ENCODE measurements around the gene ZSCAN21. TPM values are rescaled to one million over a fixed set of nuclear protein-coding genes. Genes with fewer than 3 reads are reported as not detected.

The ZSCAN21 gene
- polyA plus RNA-seq, 3 donors: 1.5 to 4.6 (median 4.4) TPM

GRCh38 chr7:100106633-100107032 is 57.1 kb downstream of the ZSCAN21 start:
- H4K20me1 ChIP-seq (ENCODE audit: insufficient read depth, low read length): no peaks in the 10 kb centered on the region
- peaks cover 9 to 11% of the 10 kb centered on the region in 2 donors for H3K4me1 ChIP-seq (ENCODE audit: control insufficient read depth in 1 of 2, insufficient read depth in 2 of 2, low read length in 2 of 2)
- H3K36me3 ChIP-seq (replicated peaks in 1 of 2; ENCODE audit: control insufficient read depth in 1 of 2, insufficient read depth in 2 of 2, low read length in 2 of 2): peaks cover 55 to 81% of the 10 kb centered on the region in 2 donors
- no peaks in the 10 kb centered on the region for H3K9me3 ChIP-seq (replicated peaks in 1 of 2; ENCODE audit: control insufficient read depth in 1 of 2, insufficient read depth in 1 of 2, low read length in 2 of 2)
- intact Hi-C loops (cut with micrococcal nuclease): no loop called here
- peak overlapping the region in 1 of 7 donors; percentile 43 for H3K27ac Mint-ChIP-seq
- WGBS (ENCODE audit: insufficient coverage): 94% methylated on average over 14 of the region's 17 CpGs
- no peak overlapping the region for H2AFZ ChIP-seq (ENCODE audit: insufficient read depth, low read depth, low read length, poor library complexity, severe bottlenecking)
- H3K4me3 ChIP-seq (replicated peaks in 1 of 3; ENCODE audit: low read depth in 2 of 3, low read length in 3 of 3): no peak overlapping the region
- no peak for DNase-seq
- H3K27me3 Mint-ChIP-seq (ENCODE audit: low read depth in 3 of 3): peaks cover 0 to 2% (median under 1%) of the 10 kb centered on the region in 3 donors
- TF ChIP-seq, protein P1, sequence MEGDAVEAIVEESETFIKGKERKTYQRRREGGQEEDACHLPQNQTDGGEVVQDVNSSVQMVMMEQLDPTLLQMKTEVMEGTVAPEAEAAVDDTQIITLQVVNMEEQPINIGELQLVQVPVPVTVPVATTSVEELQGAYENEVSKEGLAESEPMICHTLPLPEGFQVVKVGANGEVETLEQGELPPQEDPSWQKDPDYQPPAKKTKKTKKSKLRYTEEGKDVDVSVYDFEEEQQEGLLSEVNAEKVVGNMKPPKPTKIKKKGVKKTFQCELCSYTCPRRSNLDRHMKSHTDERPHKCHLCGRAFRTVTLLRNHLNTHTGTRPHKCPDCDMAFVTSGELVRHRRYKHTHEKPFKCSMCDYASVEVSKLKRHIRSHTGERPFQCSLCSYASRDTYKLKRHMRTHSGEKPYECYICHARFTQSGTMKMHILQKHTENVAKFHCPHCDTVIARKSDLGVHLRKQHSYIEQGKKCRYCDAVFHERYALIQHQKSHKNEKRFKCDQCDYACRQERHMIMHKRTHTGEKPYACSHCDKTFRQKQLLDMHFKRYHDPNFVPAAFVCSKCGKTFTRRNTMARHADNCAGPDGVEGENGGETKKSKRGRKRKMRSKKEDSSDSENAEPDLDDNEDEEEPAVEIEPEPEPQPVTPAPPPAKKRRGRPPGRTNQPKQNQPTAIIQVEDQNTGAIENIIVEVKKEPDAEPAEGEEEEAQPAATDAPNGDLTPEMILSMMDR (IDR thresholded peaks at IDR 0.05): no peak
- H3K9me3 Mint-ChIP-seq: no peaks in the 10 kb centered on the region
- peaks cover 52 to 85% of the 10 kb centered on the region in 2 donors for H3K36me3 Mint-ChIP-seq
- H3K27me3 ChIP-seq (ENCODE audit: control insufficient read depth in 2 of 2, insufficient read depth in 2 of 2, low read length in 2 of 2): no peaks in the 10 kb centered on the region
- no peak overlapping the region for H3K27ac ChIP-seq (ENCODE audit: low read depth in 1 of 2, low read length in 2 of 2)
- H3K79me2 ChIP-seq (ENCODE audit: insufficient read depth, low read length): peaks cover 9% of the 10 kb centered on the region
- H3K4me2 ChIP-seq (replicated peaks; ENCODE audit: extremely low read depth, low read length, poor library complexity, severe bottlenecking): no peak overlapping the region
- peaks cover 12% of the 10 kb centered on the region for H3K4me1 Mint-ChIP-seq
- H3K9ac ChIP-seq (ENCODE audit: insufficient read depth, low read length, poor library complexity, severe bottlenecking): no peak overlapping the region
- H3K4me3 Mint-ChIP-seq: no peak overlapping the region

- Mint-ChIP-seq H3K4me3 (no peak overlapping the region), H3K27me3 (ENCODE audit: low read depth in 3 of 3) (peaks cover 0 to 2% (median 0%) of the 10 kb centered on the region in 3 donors), H3K36me3 (peaks cover 56 to 91% of the 10 kb centered on the region in 2 donors), H3K9me3 (no peaks in the 10 kb centered on the region), H3K27ac (peak overlapping the region in 2 of 7 donors; percentile 3 to 15), H3K4me1 (peaks cover 9% of the 10 kb centered on the region)
- Histone ChIP-seq H2AFZ (ENCODE audit: insufficient read depth, low read depth, low read length, poor library complexity, severe bottlenecking) (no peak overlapping the region), H3K9ac (ENCODE audit: insufficient read depth, low read length, poor library complexity, severe bottlenecking) (no peak overlapping the region), H3K4me1 (ENCODE audit: control insufficient read depth in 1 of 2, insufficient read depth in 2 of 2, low read length in 2 of 2) (peaks cover 5% of the 10 kb centered on the region in 2 donors), H3K9me3 (replicated peaks in 1 of 2; ENCODE audit: control insufficient read depth in 1 of 2, insufficient read depth in 1 of 2, low read length in 2 of 2) (no peaks in the 10 kb centered on the region), H3K27ac (ENCODE audit: low read depth in 1 of 2, low read length in 2 of 2) (no peak overlapping the region), H3K4me3 (replicated peaks in 1 of 3; ENCODE audit: low read depth in 2 of 3, low read length in 3 of 3) (no peak overlapping the region), H3K36me3 (replicated peaks in 1 of 2; ENCODE audit: control insufficient read depth in 1 of 2, insufficient read depth in 2 of 2, low read length in 2 of 2) (peaks cover 61 to 87% of the 10 kb centered on the region in 2 donors), H3K27me3 (ENCODE audit: control insufficient read depth in 2 of 2, insufficient read depth in 2 of 2, low read length in 2 of 2) (no peaks in the 10 kb centered on the region), H3K79me2 (ENCODE audit: insufficient read depth, low read length) (peaks cover 6% of the 10 kb centered on the region), H3K4me2 (replicated peaks; ENCODE audit: extremely low read depth, low read length, poor library complexity, severe bottlenecking) (no peak overlapping the region), H4K20me1 (ENCODE audit: insufficient read depth, low read length) (no peaks in the 10 kb centered on the region)
- intact Hi-C loops (cut with micrococcal nuclease): no loop called here
- no peak for DNase-seq
- TF ChIP-seq, protein P1 (IDR thresholded peaks at IDR 0.05): no peak
- 86% methylated on average over 19 of the region's 25 CpGs for whole genome bisulfite sequencing (ENCODE audit: insufficient coverage)
Observed at GRCh38 chr7:100107125-100107737, 57.7 kb downstream of the ZSCAN21 start.
